NT2/D1 (cell line): Measurements from ENCODE around the gene VPS26A.

ENCODE experiments used
- YY1 ChIP-seq: IDR thresholded peaks from 2 replicates; pipeline ENCODE4 v1.6.1; 2011; ENCODE audit not compliant: insufficient read length, insufficient read depth
- ZNF274 ChIP-seq: IDR thresholded peaks from 2 replicates; pipeline ENCODE4 v1.6.1; 2011; ENCODE audit warnings: mild to moderate bottlenecking, low read depth, low read length

DNA sequence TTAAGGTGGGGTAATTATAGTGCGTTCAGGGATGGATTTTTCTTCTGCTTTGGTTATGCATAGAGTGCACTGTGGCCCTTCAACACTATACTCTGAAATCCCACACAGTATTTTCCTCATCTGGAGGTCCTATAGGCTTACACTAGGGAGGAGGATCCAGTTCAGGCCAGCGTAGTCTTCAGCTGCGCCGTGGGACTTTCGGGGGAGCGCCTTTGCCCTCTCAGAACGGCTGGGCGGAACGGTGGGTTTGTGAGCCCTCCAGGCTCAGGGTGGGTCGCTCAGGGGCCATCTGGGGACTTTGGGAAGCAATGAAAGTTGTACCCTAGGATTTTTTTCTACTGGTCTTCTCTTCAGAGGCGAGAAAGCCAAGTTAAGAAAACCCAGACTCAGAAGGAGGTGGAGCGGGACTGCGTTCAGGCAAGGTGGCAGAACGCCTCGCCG, 652 bp upstream of the VPS26A start:
- TF ChIP-seq ZNF274 (no peak), YY1 (no peak)
